Muscle layer of duodenum (tissue), 2 donors: ENCODE results near the gene CCDC68.

ENCODE experiments used
- H3K27ac ChIP-seq: one replicate; pipeline ENCODE4 v1.7.0; 2013; ENCODE audit warnings: mild to moderate bottlenecking, low read length
- H3K27me3 ChIP-seq: one replicate; pipeline ENCODE4 v1.7.0; 2013; ENCODE audit warnings: low read depth, mild to moderate bottlenecking, control low read depth, low read length
- H3K36me3 ChIP-seq, 2 donors: one replicate each; pipeline ENCODE4 v1.7.0; 2013; ENCODE audit warnings: low read length in 2 of 2, control low read depth in 1 of 2, mild to moderate bottlenecking in 1 of 2; ENCODE audit not compliant: insufficient read depth in 2 of 2, control insufficient read depth in 1 of 2
- H3K4me1 ChIP-seq, 2 donors: one replicate each; pipeline ENCODE4 v1.7.0; 2013; ENCODE audit warnings: low read length in 2 of 2, mild to moderate bottlenecking in 2 of 2, control low read depth in 1 of 2, moderate library complexity in 1 of 2; ENCODE audit not compliant: insufficient read depth in 2 of 2, control insufficient read depth in 1 of 2
- H3K4me3 ChIP-seq, 2 donors: one replicate each; pipeline ENCODE4 v1.7.0; 2013; ENCODE audit warnings: low read length in 2 of 2, low read depth in 1 of 2, mild to moderate bottlenecking in 1 of 2
- H3K9me3 ChIP-seq, 2 donors: one replicate each; pipeline ENCODE4 v1.7.0; 2013; ENCODE audit warnings: low read length in 2 of 2, control low read depth in 1 of 2, mild to moderate bottlenecking in 1 of 2; ENCODE audit not compliant: control insufficient read depth in 1 of 2
- donor health status: healthy.

The CCDC68 gene

DNA sequence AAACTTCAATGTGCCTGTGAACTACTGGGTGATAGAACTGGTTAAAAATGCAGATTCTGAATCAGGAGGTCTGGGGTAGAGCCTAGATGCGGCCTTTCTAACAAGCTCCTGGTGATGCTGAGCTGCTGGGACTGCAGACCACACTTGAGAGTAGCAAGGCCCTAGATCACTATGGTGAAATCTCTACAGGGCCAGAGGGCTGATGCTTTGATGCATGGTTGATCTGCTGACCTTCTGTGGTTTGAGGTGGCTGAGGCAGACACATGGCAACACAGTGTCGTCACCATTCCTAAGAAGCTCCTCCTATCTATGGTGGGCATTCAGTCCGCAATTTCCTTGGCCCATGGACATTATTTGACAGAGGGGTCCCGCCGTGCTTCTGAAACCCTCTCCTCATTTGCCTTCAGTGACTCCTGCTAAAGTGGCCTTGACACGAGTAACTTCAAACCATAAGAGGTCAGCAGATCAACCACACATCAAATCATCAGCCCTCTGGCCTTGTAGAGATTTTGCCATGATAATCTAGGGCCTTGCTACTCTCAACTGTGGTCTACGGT lies 19.8 kb downstream of the CCDC68 start:
- Histone ChIP-seq H3K27me3 (no peaks in the 10 kb centered on the region), H3K9me3 (no peaks in the 10 kb centered on the region), H3K36me3 (no peaks in the 10 kb centered on the region), H3K27ac (no peak overlapping the region), H3K4me3 (no peak overlapping the region), H3K4me1 (no peaks in the 10 kb centered on the region)

DNA sequence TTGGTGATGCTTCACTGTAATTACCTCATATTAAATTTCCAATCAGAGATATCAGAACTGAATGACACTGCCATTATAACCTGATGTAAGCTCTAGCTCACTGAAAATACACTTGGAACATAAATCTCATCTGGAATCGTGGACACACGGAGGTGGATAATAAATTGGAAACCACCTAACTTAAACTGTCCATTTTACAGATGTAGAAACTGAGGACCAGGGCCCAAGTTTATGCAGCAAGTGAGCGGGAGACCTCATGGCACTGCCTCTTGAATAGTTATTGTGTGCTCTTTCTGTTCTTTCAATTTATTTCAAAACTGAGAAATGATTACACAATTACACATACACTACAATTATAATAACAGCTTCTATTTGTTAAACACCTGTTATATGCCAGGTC lies 20.8 kb downstream of the CCDC68 start:
- Histone ChIP-seq H3K27ac (no peak overlapping the region), H3K9me3 (no peaks in the 10 kb centered on the region)

DNA sequence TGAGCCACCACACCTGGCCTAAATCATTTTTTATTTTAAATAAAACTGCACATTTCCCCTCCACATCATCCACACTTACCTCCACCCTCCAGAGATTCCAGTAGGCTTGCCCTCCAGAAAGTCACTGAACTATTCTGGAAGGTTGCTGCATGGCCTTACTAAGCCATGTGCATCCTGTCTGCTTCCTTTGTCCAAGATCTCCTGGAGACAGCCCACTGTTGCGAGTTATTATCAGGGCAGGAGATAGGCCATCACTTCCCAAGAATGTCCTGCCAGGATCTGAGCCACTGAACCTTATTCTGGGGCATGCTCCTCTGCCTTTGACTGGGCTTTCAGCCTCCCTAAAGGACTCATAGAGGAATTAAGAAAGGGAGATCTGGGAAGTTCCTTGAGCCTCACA lies 26.8 kb downstream of the CCDC68 start:
- Histone ChIP-seq H3K27ac (no peak overlapping the region), H3K27me3 (no peaks in the 10 kb centered on the region), H3K4me1 (no peaks in the 10 kb centered on the region), H3K4me3 (no peak overlapping the region), H3K9me3 (no peaks in the 10 kb centered on the region), H3K36me3 (no peaks in the 10 kb centered on the region)

More for the DNA sequence above, 20.8 kb downstream of the CCDC68 start:
- no peaks in the 10 kb centered on the region for H3K4me1 ChIP-seq
- H3K27me3 ChIP-seq = no peaks in the 10 kb centered on the region
- H3K4me3 ChIP-seq = no peak overlapping the region
- no peaks in the 10 kb centered on the region for H3K36me3 ChIP-seq

DNA sequence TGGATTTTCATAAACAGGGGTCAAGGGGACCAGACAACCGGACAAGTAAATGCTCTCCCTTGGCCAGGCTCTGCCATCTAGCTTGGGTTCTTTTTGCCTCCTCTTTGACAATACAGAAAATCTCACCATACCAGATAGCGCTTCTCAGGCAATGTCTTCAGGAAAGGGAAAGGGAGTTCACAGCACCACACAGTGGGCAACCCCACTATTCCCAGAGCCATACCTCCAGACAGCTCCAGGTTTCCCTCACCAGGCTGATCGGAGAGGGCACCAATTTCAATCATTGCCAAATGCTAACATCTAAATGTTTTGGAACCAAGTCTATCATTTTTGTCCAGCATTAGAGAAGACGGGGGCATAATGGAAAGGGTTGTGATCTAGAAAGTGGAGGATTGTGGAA lies 28.1 kb downstream of the CCDC68 start:
- no peaks in the 10 kb centered on the region for H3K4me1 ChIP-seq
- H3K36me3 ChIP-seq = no peaks in the 10 kb centered on the region

DNA sequence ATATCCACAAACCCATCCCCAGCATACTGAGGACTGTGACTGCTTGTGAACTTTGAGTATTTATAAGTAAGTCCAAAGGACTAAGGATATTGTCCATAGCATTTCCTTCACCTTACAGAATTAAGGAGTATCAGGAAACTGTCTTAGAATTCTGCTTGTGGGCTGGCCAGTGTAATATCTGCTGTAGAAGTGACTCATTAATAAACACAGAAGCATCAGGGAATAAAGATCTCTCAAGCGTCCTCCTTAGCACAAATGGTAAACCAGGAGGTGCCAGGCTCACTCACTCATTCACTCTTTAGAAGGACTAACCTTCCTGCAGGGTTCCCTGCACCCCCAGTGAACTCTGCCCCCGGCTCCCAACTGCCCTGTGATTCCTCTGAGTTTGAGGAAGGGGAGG lies 31.0 kb downstream of the CCDC68 start:
- H3K4me3 ChIP-seq = no peak overlapping the region
- H3K36me3 ChIP-seq = no peaks in the 10 kb centered on the region
- H3K4me1 ChIP-seq = no peaks in the 10 kb centered on the region
- no peak overlapping the region for H3K27ac ChIP-seq
- no peaks in the 10 kb centered on the region for H3K9me3 ChIP-seq
- no peaks in the 10 kb centered on the region for H3K27me3 ChIP-seq

More for the DNA sequence above, 28.1 kb downstream of the CCDC68 start:
- Histone ChIP-seq H3K9me3 (no peaks in the 10 kb centered on the region), H3K27ac (no peak overlapping the region), H3K4me3 (no peak overlapping the region), H3K27me3 (no peaks in the 10 kb centered on the region)

GRCh38 chr18:54926593-54927325 lies 32.5 kb downstream of the CCDC68 start:
- Histone ChIP-seq H3K9me3 (no peaks in the 10 kb centered on the region), H3K4me1 (no peaks in the 10 kb centered on the region), H3K27me3 (no peaks in the 10 kb centered on the region), H3K36me3 (no peaks in the 10 kb centered on the region), H3K4me3 (no peak overlapping the region), H3K27ac (no peak overlapping the region)

GRCh38 chr18:54924948-54925347 lies 34.3 kb downstream of the CCDC68 start:
- H3K4me1 ChIP-seq = no peaks in the 10 kb centered on the region
- H3K27ac ChIP-seq = no peak overlapping the region
- H3K27me3 ChIP-seq = no peaks in the 10 kb centered on the region
- H3K4me3 ChIP-seq = no peak overlapping the region
- H3K9me3 ChIP-seq = no peaks in the 10 kb centered on the region
- no peaks in the 10 kb centered on the region for H3K36me3 ChIP-seq

DNA sequence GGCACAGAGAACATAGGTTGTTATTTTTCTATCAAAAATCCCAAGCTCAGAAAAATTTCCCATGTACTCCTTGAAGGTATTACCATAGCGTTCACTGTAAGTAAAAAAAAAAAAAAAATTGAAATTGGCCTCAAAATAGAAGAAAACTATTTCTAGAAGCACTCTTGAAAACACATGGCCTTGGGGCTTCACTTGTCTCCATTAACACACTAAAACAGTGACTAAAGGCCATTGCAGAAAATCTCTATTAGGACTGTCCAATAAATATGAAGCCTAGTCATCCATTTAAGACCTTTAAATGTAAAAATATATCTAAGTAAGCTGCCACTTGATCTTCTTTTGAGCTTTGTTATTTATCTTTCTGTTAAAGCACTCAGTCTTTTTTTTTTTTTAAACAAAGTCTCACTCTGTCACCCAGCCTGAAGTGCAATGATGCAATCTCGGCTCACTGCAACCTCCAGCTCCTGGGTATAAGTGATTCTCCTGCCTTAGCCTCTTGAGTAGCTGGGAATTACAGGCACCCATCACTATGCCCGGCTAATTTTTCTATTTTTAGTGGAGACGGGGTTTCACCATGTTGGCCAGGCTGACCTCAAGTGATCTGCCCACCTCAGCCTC lies 35.8 kb downstream of the CCDC68 start:
- H3K36me3 ChIP-seq = no peaks in the 10 kb centered on the region

DNA sequence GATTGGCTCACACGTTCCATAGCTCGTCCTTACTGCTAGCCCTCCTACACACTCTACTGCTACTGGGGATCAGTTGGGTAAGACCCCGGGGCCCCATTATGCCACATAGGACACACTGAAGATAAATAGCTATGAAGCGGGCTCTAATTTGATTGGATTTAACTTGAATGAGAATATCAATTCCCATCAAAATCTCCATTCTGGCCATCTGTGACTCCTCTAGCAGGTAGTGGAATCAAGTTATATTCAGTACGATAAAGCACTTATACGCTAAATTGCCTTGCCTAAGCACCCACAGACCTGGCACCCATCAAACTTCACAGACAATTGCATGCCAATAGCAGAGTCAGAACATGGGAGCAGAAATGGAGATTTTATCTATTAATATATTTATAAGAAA lies 39.8 kb downstream of the CCDC68 start:
- no peak overlapping the region for H3K27ac ChIP-seq
- no peaks in the 10 kb centered on the region for H3K4me1 ChIP-seq
- H3K36me3 ChIP-seq = no peaks in the 10 kb centered on the region
- no peaks in the 10 kb centered on the region for H3K27me3 ChIP-seq
- no peak overlapping the region for H3K4me3 ChIP-seq
- no peaks in the 10 kb centered on the region for H3K9me3 ChIP-seq

More for the DNA sequence above, 35.8 kb downstream of the CCDC68 start:
- Histone ChIP-seq H3K27me3 (no peaks in the 10 kb centered on the region), H3K4me1 (no peaks in the 10 kb centered on the region), H3K27ac (no peak overlapping the region), H3K9me3 (no peaks in the 10 kb centered on the region), H3K4me3 (no peak overlapping the region)

DNA sequence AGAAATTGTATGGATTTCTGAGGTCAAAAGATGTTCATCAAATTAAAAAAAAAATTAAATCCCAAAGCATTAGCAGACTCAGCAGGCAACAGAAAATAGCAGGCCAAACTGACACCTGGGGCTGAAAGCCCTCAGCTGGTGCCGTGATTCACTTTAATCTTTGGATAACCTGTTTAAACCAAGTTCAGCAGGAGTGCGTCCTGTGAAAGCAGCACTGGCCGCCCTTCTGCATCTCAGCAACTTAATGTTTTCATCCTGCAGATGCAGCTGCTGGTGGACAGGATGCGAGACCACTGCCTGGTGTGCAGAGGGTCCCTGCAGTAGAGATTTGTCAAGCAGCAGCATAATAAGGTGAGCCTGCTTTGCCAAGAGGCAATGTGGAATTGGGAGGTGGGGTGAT lies 41.2 kb downstream of the CCDC68 start:
- Histone ChIP-seq H3K4me3 (no peak overlapping the region), H3K9me3 (no peaks in the 10 kb centered on the region), H3K27ac (no peak overlapping the region), H3K4me1 (no peaks in the 10 kb centered on the region), H3K36me3 (no peaks in the 10 kb centered on the region), H3K27me3 (no peaks in the 10 kb centered on the region)

- Histone ChIP-seq H3K4me3 (no peak overlapping the region), H3K9me3 (no peaks in the 10 kb centered on the region), H3K27me3 (no peaks in the 10 kb centered on the region), H3K4me1 (no peaks in the 10 kb centered on the region), H3K27ac (no peak overlapping the region), H3K36me3 (no peaks in the 10 kb centered on the region)
These were observed 42.8 kb downstream of the CCDC68 start for GRCh38 chr18:54916507-54916906.
